Neuronal stem cell (in vitro differentiated cells): ENCODE measurements around the gene SPSB1.

Experiments used
- DNase-seq: peaks from one replicate; pipeline ENCODE4 v3.0.0-alpha.2; 2013; ENCODE audit warnings: low spot score
- H2AFZ ChIP-seq: one replicate; pipeline ENCODE4 v1.6.1; 2013; ENCODE audit warnings: mild to moderate bottlenecking, low read length, inconsistent platforms
- H2AK5ac ChIP-seq: 2 replicates; pipeline ENCODE4 v1.6.1; 2013; ENCODE audit warnings: low read depth, mild to moderate bottlenecking, inconsistent platforms, low read length, moderate library complexity, mixed read lengths
- H2BK120ac ChIP-seq: 2 replicates; pipeline ENCODE4 v1.6.1; 2013; ENCODE audit warnings: low read depth, mild to moderate bottlenecking, inconsistent platforms, low read length, moderate library complexity, mixed read lengths
- H2BK12ac ChIP-seq: one replicate; pipeline ENCODE4 v1.6.1; 2013; ENCODE audit warnings: low read length, inconsistent platforms
- H2BK15ac ChIP-seq: 2 replicates; pipeline ENCODE4 v1.6.1; 2013; ENCODE audit warnings: mild to moderate bottlenecking, low read length, inconsistent platforms, mixed read lengths
- H2BK5ac ChIP-seq: one replicate; pipeline ENCODE4 v1.6.1; 2013; ENCODE audit warnings: inconsistent platforms, mild to moderate bottlenecking, low read length, moderate library complexity
- H3K14ac ChIP-seq: one replicate; pipeline ENCODE4 v1.6.1; 2013; ENCODE audit warnings: low read length, inconsistent platforms
- H3K18ac ChIP-seq: 2 replicates; pipeline ENCODE4 v1.6.1; 2013; ENCODE audit warnings: low read length, inconsistent platforms
- H3K23ac ChIP-seq: 2 replicates; pipeline ENCODE4 v1.6.1; 2013; ENCODE audit warnings: low read depth, mild to moderate bottlenecking, mixed read lengths, low read length, inconsistent platforms; ENCODE audit not compliant: poor library complexity
- H3K27ac ChIP-seq: replicated peaks from 3 replicates; pipeline ENCODE4 v1.5.1; 2013; ENCODE audit warnings: low read length, inconsistent platforms
- H3K27me3 ChIP-seq, 3 experiments: 2 replicates each; pipeline ENCODE4 v1.6.1; 2013; ENCODE audit warnings: low read length in 3 of 3, mild to moderate bottlenecking in 2 of 3, inconsistent platforms in 1 of 3, low read depth in 1 of 3, mixed read lengths in 1 of 3, moderate library complexity in 1 of 3; ENCODE audit not compliant: control insufficient read depth in 3 of 3, insufficient read depth in 3 of 3
- H3K36me3 ChIP-seq, 2 donors: replicated peaks in 1 of 2; 2 replicates each; pipeline ENCODE4 v1.6.1; 2013; ENCODE audit warnings: low read length in 2 of 2; ENCODE audit not compliant: control insufficient read depth in 2 of 2, insufficient read depth in 2 of 2
- H3K4ac ChIP-seq: 2 replicates; pipeline ENCODE4 v1.6.1; 2013; ENCODE audit warnings: inconsistent platforms, mild to moderate bottlenecking, low read length, moderate library complexity
- H3K4me1 ChIP-seq, 2 donors: 1 replicate in 1 of 2; 2 replicates in 1 of 2; pipeline ENCODE4 v1.6.1; 2013; ENCODE audit warnings: low read length in 2 of 2, low read depth in 1 of 2; ENCODE audit not compliant: control insufficient read depth in 2 of 2, insufficient read depth in 1 of 2
- H3K4me2 ChIP-seq: one replicate; pipeline ENCODE4 v1.6.1; 2013; ENCODE audit warnings: mild to moderate bottlenecking, low read length, inconsistent platforms; ENCODE audit not compliant: insufficient read depth, poor library complexity, severe bottlenecking
- H3K4me3 ChIP-seq, 2 donors: 2 replicates each; pipeline ENCODE4 v1.5.1; 2013; ENCODE audit warnings: low read length in 2 of 2, mild to moderate bottlenecking in 2 of 2, inconsistent platforms in 1 of 2, moderate library complexity in 1 of 2
- H3K79me1 ChIP-seq: one replicate; pipeline ENCODE4 v1.6.1; 2013; ENCODE audit warnings: low read depth, mild to moderate bottlenecking, inconsistent platforms, low read length, moderate library complexity
- H3K9ac ChIP-seq: one replicate; pipeline ENCODE4 v1.6.1; 2013; ENCODE audit warnings: mild to moderate bottlenecking, low read depth, low read length, inconsistent platforms; ENCODE audit not compliant: poor library complexity
- H3K9me3 ChIP-seq, 2 donors: replicated peaks in 1 of 2; 2 replicates each; pipeline versions ENCODE3 to v1.6.1; 2013; ENCODE audit warnings: low read length in 2 of 2, mild to moderate bottlenecking in 2 of 2, inconsistent platforms in 1 of 2, low read depth in 1 of 2, mixed read lengths in 1 of 2, moderate library complexity in 1 of 2; ENCODE audit not compliant: control insufficient read depth in 2 of 2, insufficient read depth in 1 of 2
- H4K8ac ChIP-seq: one replicate; pipeline ENCODE4 v1.6.1; 2013; ENCODE audit warnings: low read depth, mild to moderate bottlenecking, inconsistent platforms, low read length, moderate library complexity
- H4K91ac ChIP-seq: one replicate; pipeline ENCODE4 v1.6.1; 2013; ENCODE audit warnings: low read length, low read depth, mild to moderate bottlenecking, inconsistent platforms; ENCODE audit not compliant: poor library complexity
- WGBS, 2 donors: extraction: QIAGEN DNeasy Blood & Tissue Kit; methylation state at CpG; one replicate each; pipeline ENCODE4 v1.1.7; 2013; ENCODE audit warnings: missing lambda C conversion rate in 2 of 2, mixed read lengths in 1 of 2; ENCODE audit not compliant: insufficient read length in 2 of 2, insufficient replicate concordance in 1 of 2; ENCODE audit errors: extremely low coverage in 2 of 2; 5-methylcytosine and 5-hydroxymethylcytosine counted together

SPSB1 gene

GRCh38 chr1:9404117-9404914 is 111.6 kb downstream of the SPSB1 start:
- Histone ChIP-seq H3K9ac (no peak overlapping the region), H2AK5ac (no peak overlapping the region), H3K79me1 (no peaks in the 10 kb centered on the region), H2BK5ac (no peak overlapping the region), H3K4me2 (no peak overlapping the region), H3K4me1 (peaks cover 0 to 6% of the 10 kb centered on the region in 2 donors), H3K4ac (no peak overlapping the region), H2BK12ac (no peak overlapping the region), H3K9me3 (peaks cover 0 to 1% of the 10 kb centered on the region in 2 donors), H3K18ac (peak overlapping the region; percentile 7), H3K23ac (no peak overlapping the region), H3K14ac (no peak overlapping the region), H3K4me3 (no peak overlapping the region), H3K27ac (no peak overlapping the region), H4K91ac (no peak overlapping the region), H3K36me3 (no peaks in the 10 kb centered on the region), H3K27me3 (peaks cover 0 to 19% (median 0%) of the 10 kb centered on the region in 3 experiments), H2BK15ac (no peak overlapping the region), H2BK120ac (no peak overlapping the region), H4K8ac (no peak overlapping the region), H2AFZ (no peak overlapping the region)
- no CpG with 5 or more reads among the region's 15 CpGs for WGBS, 2 donors
- no peak for DNase-seq

GRCh38 chr1:9406111-9406510 is 113.4 kb downstream of the SPSB1 start:
- peaks cover 0 to 2% of the 10 kb centered on the region in 2 donors for H3K9me3 ChIP-seq
- H2AK5ac ChIP-seq = no peak overlapping the region
- no peak overlapping the region for H2BK120ac ChIP-seq
- H3K36me3 ChIP-seq = peaks cover 0 to 2% of the 10 kb centered on the region in 2 donors
- H3K4me2 ChIP-seq = no peak overlapping the region
- H3K9ac ChIP-seq = no peak overlapping the region
- no peak overlapping the region for H3K23ac ChIP-seq
- H3K27ac ChIP-seq = no peak overlapping the region
- WGBS, 2 donors = no CpG with 5 or more reads among the region's 7 CpGs
- H3K4me3 ChIP-seq = no peak overlapping the region
- H4K91ac ChIP-seq = no peak overlapping the region
- H3K14ac ChIP-seq = no peak overlapping the region
- no peak overlapping the region for H2BK15ac ChIP-seq
- H2BK12ac ChIP-seq = no peak overlapping the region
- H3K79me1 ChIP-seq = peaks cover 2% of the 10 kb centered on the region
- no peak overlapping the region for H4K8ac ChIP-seq
- no peak overlapping the region for H2AFZ ChIP-seq
- no peak for DNase-seq
- H3K4me1 ChIP-seq = no peaks in the 10 kb centered on the region
- no peak overlapping the region for H3K4ac ChIP-seq
- no peak overlapping the region for H3K18ac ChIP-seq
- peaks cover 0 to 5% (median 2%) of the 10 kb centered on the region in 3 experiments for H3K27me3 ChIP-seq
- H2BK5ac ChIP-seq = no peak overlapping the region

- no peak for DNase-seq
- no peak overlapping the region for H2BK120ac ChIP-seq
- peak overlapping the region; percentile 45 for H3K27ac ChIP-seq
- WGBS, 2 donors = 92% methylated on average over 1 of the region's 7 CpGs; no CpG with 5 or more reads in 1 of the 2 donors
- H2BK15ac ChIP-seq = no peak overlapping the region
- peak overlapping the region; percentile 34 for H3K9ac ChIP-seq
- no peak overlapping the region for H3K18ac ChIP-seq
- peak overlapping the region; percentile 40 for H3K14ac ChIP-seq
- no peak overlapping the region for H2BK5ac ChIP-seq
- peaks cover 0 to 3% of the 10 kb centered on the region in 2 donors for H3K9me3 ChIP-seq
- H2AFZ ChIP-seq = no peak overlapping the region
- no peak overlapping the region for H2AK5ac ChIP-seq
- H2BK12ac ChIP-seq = peak overlapping the region; percentile 27
- peaks cover 0 to 2% of the 10 kb centered on the region in 2 donors for H3K36me3 ChIP-seq
- peaks cover 0 to 7% (median 2%) of the 10 kb centered on the region in 3 experiments for H3K27me3 ChIP-seq
- H3K4ac ChIP-seq = no peak overlapping the region
- H3K23ac ChIP-seq = peak overlapping the region; percentile 22
- H4K91ac ChIP-seq = no peak overlapping the region
- peaks cover 0 to 9% of the 10 kb centered on the region in 2 donors for H3K4me1 ChIP-seq
- peak overlapping the region in 1 of 2 donors; percentile 28 for H3K4me3 ChIP-seq
- H3K79me1 ChIP-seq = peaks cover 2% of the 10 kb centered on the region
- H4K8ac ChIP-seq = peak overlapping the region; percentile 88
- H3K4me2 ChIP-seq = no peak overlapping the region
Observed at GRCh38 chr1:9410737-9411297, 118.1 kb downstream of the SPSB1 start.
